ENCODE measurements around the gene MDH1.
A peak's percentile ranks its signal among the peaks of the same experiment; 100 is the strongest.

Gene MDH1

GRCh38 chr2:63639344-63639743 lies 50.6 kb downstream of the MDH1 start:
- DNase-seq = no peak

GRCh38 chr2:63642946-63643345 lies 54.2 kb downstream of the MDH1 start:
- no peak for DNase-seq

- no peak for DNase-seq
Measured at GRCh38 chr2:63643486-63643885, 54.7 kb downstream of the MDH1 start.

GRCh38 chr2:63648632-63649031 lies 59.9 kb downstream of the MDH1 start:
- DNase-seq = no peak

GRCh38 chr2:63649829-63650228 lies 61.1 kb downstream of the MDH1 start:
- DNase-seq = no peak

GRCh38 chr2:63650756-63651155 lies 62.0 kb downstream of the MDH1 start:
- DNase-seq = no peak

- no peak for DNase-seq
Measured at GRCh38 chr2:63651356-63651755, 62.6 kb downstream of the MDH1 start.

GRCh38 chr2:63651861-63652651 lies 63.3 kb downstream of the MDH1 start:
- no peak for DNase-seq

- DNase-seq = no peak
Measured at GRCh38 chr2:63652652-63652985, 63.9 kb downstream of the MDH1 start.

GRCh38 chr2:63654959-63655358 lies 66.2 kb downstream of the MDH1 start:
- DNase-seq = peak in 1 of 5 experiments; percentile 47
